ENCODE results near the gene AGMO.

AGMO gene

GRCh38 chr7:15494711-15495110 is 67.1 kb downstream of the AGMO start:
- no peak for DNase-seq

GRCh38 chr7:15491361-15491760 is 70.5 kb downstream of the AGMO start:
- no peak for DNase-seq

GRCh38 chr7:15490291-15490690 is 71.5 kb downstream of the AGMO start:
- DNase-seq: no peak

GRCh38 chr7:15489861-15490260 is 72.0 kb downstream of the AGMO start:
- no peak for DNase-seq

- no peak for DNase-seq
Observed at GRCh38 chr7:15489383-15489782, 72.4 kb downstream of the AGMO start.

- no peak for DNase-seq
Observed at GRCh38 chr7:15488401-15488800, 73.4 kb downstream of the AGMO start.

GRCh38 chr7:15487896-15488295 is 73.9 kb downstream of the AGMO start:
- DNase-seq: no peak

GRCh38 chr7:15485998-15486397 is 75.8 kb downstream of the AGMO start:
- DNase-seq: no peak

- DNase-seq: no peak
Observed at GRCh38 chr7:15485431-15485830, 76.4 kb downstream of the AGMO start.

GRCh38 chr7:15481132-15481531 is 80.7 kb downstream of the AGMO start:
- DNase-seq: no peak

- DNase-seq: no peak
Observed at GRCh38 chr7:15478401-15478800, 83.4 kb downstream of the AGMO start.

GRCh38 chr7:15476531-15476918 is 85.3 kb downstream of the AGMO start:
- no peak for DNase-seq

- DNase-seq: no peak
Observed at GRCh38 chr7:15475808-15476530, 85.8 kb downstream of the AGMO start.

GRCh38 chr7:15471669-15471950 is 90.2 kb downstream of the AGMO start:
- DNase-seq: no peak

GRCh38 chr7:15470825-15471668 is 90.8 kb downstream of the AGMO start:
- no peak for DNase-seq

- DNase-seq: no peak
Observed at GRCh38 chr7:15464667-15465121, 97.1 kb downstream of the AGMO start.

GRCh38 chr7:15463801-15464666 is 97.8 kb downstream of the AGMO start:
- no peak for DNase-seq

GRCh38 chr7:15462721-15463389 is 99.0 kb downstream of the AGMO start:
- no peak for DNase-seq

GRCh38 chr7:15461576-15461975 is 100.2 kb downstream of the AGMO start:
- no peak for DNase-seq

GRCh38 chr7:15459018-15459615 is 102.7 kb downstream of the AGMO start:
- peak; percentile 7 for DNase-seq

- DNase-seq: no peak
Observed at GRCh38 chr7:15457990-15458955, 103.5 kb downstream of the AGMO start.
